Left ventricle myocardium inferior (tissue), 1 donor: Measurements from ENCODE around the gene CBFB. TPM values are rescaled to one million over a fixed set of nuclear protein-coding genes. Genes with fewer than 3 reads are reported as not detected.

Source experiments
- DNase-seq: peaks from one replicate; pipeline ENCODE4 v3.0.0-alpha.2; 2020
- H3K27ac ChIP-seq: fragments of 200-600 bp; replicated peaks from 2 replicates; pipeline ENCODE4 v1.8.0; 2021
- H3K27me3 ChIP-seq: fragments of 200-600 bp; 2 replicates; pipeline ENCODE4 v1.8.0; 2021; ENCODE audit warnings: low read depth
- H3K36me3 ChIP-seq: fragments of 200-600 bp; 2 replicates; pipeline ENCODE4 v1.8.0; 2021
- H3K4me1 ChIP-seq: fragments of 200-600 bp; 2 replicates; pipeline ENCODE4 v1.8.0; 2021
- H3K4me3 ChIP-seq: fragments of 200-600 bp; 2 replicates; pipeline ENCODE4 v1.8.0; 2021; ENCODE audit warnings: mild to moderate bottlenecking, moderate library complexity
- H3K9me3 ChIP-seq: fragments of 200-600 bp; replicated peaks from 2 replicates; pipeline ENCODE4 v1.8.0; 2021
- intact Hi-C: fragments of 100-400 bp; cut with micrococcal nuclease; formaldehyde crosslinking; loops from one replicate; pipeline ENCODE4 v1.11.0; 2022
- total RNA-seq: library from RNA; stranded (reverse); fragmentation: NEBNext Ultra II Directional; extraction: Animal tissue kit (Norgen Biotek cat#: 25700); gene quantifications from one replicate; pipeline ENCODE4 v1.2.1, GENCODE V29; 2021
- TF ChIP-seq, protein P1 (sequence below): fragments of 200-600 bp; IDR thresholded peaks from 2 replicates; pipeline ENCODE4 v1.8.0; 2021; ENCODE audit warnings: antibody characterized with exemption, mild to moderate bottlenecking, borderline replicate concordance
- donor health status: DM: no; HTN: yes; CAD: no; lungs with severe emphysema.

Gene CBFB
- total RNA-seq, 1 donor from 2014 or later: 25.2 TPM

DNA sequence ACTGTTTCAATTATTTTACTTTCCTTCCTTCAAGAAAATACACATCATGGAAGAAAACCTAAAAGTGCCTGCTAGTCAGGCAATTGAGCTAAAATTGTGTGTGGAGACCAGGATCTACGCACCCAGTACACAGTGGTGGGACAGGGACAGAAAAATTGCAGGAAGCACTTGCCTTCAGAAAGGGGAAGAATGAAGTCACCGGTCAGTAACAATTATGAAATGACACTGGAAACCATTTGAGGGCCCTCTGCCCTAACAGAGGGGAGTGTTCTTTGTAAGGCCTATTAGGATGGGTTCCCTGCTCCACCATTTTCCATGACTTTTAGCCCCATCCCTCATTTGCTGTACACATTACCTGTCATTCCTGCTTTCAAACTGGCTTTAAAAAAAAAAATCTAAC is 76.3 kb downstream of the CBFB start:
- H3K27ac ChIP-seq: peak overlapping the region; percentile 13
- peaks cover 5% of the 10 kb centered on the region for H3K36me3 ChIP-seq
- H3K4me3 ChIP-seq: no peak overlapping the region
- no peak for DNase-seq
- H3K9me3 ChIP-seq: no peaks in the 10 kb centered on the region
- peaks cover 27% of the 10 kb centered on the region for H3K4me1 ChIP-seq
- no peaks in the 10 kb centered on the region for H3K27me3 ChIP-seq
- intact Hi-C loops: no loop called here
- TF ChIP-seq, protein P1, sequence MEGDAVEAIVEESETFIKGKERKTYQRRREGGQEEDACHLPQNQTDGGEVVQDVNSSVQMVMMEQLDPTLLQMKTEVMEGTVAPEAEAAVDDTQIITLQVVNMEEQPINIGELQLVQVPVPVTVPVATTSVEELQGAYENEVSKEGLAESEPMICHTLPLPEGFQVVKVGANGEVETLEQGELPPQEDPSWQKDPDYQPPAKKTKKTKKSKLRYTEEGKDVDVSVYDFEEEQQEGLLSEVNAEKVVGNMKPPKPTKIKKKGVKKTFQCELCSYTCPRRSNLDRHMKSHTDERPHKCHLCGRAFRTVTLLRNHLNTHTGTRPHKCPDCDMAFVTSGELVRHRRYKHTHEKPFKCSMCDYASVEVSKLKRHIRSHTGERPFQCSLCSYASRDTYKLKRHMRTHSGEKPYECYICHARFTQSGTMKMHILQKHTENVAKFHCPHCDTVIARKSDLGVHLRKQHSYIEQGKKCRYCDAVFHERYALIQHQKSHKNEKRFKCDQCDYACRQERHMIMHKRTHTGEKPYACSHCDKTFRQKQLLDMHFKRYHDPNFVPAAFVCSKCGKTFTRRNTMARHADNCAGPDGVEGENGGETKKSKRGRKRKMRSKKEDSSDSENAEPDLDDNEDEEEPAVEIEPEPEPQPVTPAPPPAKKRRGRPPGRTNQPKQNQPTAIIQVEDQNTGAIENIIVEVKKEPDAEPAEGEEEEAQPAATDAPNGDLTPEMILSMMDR: no peak

DNA sequence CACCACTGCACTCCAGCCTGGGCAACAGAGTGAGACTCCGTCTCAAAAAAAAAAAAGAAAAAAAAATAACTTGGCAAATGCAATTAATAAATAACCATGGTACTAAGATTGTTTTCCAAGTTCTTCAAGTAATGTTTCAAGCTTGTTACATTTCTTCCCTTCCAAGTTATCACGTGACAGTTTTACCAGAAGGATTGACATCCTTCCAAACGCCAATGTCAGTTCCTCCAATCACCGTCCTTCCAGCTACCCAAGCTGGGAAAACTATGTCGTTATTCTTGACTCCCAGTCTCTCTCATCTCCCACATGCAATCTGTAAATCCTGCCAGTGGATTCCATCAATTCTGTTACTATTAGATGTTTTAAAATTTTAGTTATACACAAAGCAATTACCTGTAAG is 76.9 kb downstream of the CBFB start:
- H3K36me3 ChIP-seq: peaks cover 5% of the 10 kb centered on the region
- TF ChIP-seq, protein P1: no peak
- H3K9me3 ChIP-seq: no peaks in the 10 kb centered on the region
- intact Hi-C loops: no loop called here
- H3K27ac ChIP-seq: no peak overlapping the region
- peaks cover 34% of the 10 kb centered on the region for H3K4me1 ChIP-seq
- no peak overlapping the region for H3K4me3 ChIP-seq
- DNase-seq: no peak
- no peaks in the 10 kb centered on the region for H3K27me3 ChIP-seq

DNA sequence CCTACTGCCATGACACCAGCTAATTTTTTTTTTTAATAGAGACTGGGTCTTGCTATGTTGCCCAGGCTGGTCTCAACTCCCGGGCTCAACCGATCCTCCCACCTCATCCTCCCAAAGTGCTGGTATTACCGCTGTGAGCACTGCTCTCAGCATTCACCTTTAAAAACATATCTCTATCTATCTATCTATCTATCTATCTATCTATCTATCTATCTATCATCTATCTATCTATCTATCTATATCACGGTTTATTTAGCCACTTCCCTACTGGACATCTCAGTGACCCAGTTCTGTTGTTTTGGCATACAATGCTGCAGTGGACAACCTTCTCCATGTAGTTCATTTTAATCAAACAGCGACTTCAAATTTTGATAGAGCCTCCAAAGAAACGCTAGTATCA is 79.5 kb downstream of the CBFB start:
- peaks cover 53% of the 10 kb centered on the region for H3K4me1 ChIP-seq
- no peaks in the 10 kb centered on the region for H3K9me3 ChIP-seq
- TF ChIP-seq, protein P1: no peak
- H3K27ac ChIP-seq: no peak overlapping the region
- no peaks in the 10 kb centered on the region for H3K27me3 ChIP-seq
- no peak overlapping the region for H3K4me3 ChIP-seq
- no peaks in the 10 kb centered on the region for H3K36me3 ChIP-seq
- intact Hi-C loops: no loop called here
- no peak for DNase-seq

DNA sequence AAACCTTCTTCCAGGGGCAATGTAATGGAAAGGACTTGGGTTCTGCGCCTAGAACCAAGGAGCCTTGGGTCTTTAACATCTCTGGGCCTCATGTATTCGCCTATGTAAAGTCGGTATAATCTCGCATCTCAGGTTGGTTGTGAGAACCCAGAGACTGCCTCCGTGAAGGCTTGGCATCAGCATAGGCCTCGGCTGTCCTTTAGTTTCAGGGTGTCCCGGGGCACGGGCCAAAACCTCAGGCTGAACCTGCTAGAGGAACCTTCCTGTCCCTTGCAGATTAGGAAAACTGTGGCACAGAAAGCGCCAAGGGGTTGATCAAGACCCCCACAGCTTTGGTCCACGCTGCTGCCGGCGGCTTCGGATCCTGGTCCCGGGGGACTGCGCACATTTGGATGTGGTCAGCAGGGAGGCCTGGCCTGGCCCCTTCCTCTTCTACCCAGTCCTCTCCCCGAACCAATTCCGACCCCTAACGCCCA is 80.0 kb downstream of the CBFB start:
- H3K36me3 ChIP-seq: no peaks in the 10 kb centered on the region
- TF ChIP-seq, protein P1: no peak
- intact Hi-C loops: no loop called here
- peak overlapping the region; percentile 92 for H3K27ac ChIP-seq
- H3K9me3 ChIP-seq: no peaks in the 10 kb centered on the region
- peaks cover 52% of the 10 kb centered on the region for H3K4me1 ChIP-seq
- H3K27me3 ChIP-seq: no peaks in the 10 kb centered on the region
- DNase-seq: no peak
- H3K4me3 ChIP-seq: peak overlapping the region; percentile 93

DNA sequence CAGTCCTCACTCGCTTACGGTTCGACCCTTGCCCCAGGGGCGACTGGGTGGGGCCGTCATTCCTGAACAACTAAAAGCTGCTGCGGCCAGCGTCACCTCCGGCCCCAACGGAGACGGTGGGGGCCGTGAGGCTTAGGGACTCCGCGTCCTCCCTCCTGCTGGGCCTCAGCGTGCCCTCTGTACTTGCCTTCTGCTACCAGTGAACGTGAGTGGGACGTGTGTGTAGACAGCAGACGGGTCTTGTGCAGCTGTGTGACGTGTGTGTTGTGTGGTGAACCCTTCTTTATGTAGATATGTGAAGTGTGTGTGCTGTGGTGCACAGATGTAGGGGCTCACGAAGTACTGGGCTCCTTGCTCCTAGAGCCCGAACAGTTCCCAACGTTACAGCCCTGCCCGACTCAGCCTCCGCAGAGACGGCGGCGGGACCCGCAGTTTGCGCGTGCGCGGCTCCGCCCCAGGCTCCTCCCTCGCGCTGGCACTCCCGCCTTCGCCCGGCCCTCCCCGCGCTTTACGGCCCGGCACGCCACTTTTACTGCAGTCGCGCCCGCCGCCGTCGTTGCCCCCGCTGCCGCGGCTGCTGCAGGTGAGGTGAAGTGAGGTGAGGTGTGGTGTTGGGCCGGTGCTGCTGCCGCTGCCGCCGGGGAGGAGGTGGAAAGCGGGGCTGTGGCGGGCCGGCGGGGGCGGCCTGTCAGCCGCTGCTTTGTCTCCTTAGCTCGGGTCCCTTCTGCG is 80.6 kb downstream of the CBFB start, which contains the start of gene PHAF1:
Gene PHAF1 (plus strand): TSS at position 535 of the 729 bp plus-strand sequence. CDS start 235 bp downstream, outside the sequence.
- Histone ChIP-seq H3K4me1 (peaks cover 46% of the 10 kb centered on the region), H3K27me3 (no peaks in the 10 kb centered on the region), H3K27ac (peak within 1 kb of the TSS; percentile 92), H3K36me3 (no peaks in the 10 kb centered on the region), H3K9me3 (no peaks in the 10 kb centered on the region), H3K4me3 (peak within 1 kb of the TSS; percentile 93)
- intact Hi-C loops: no loop called here
- peak; percentile 94 for DNase-seq
- TF ChIP-seq, protein P1: no peak
